ENCODE data around the gene ALDH1L1.
A peak's percentile ranks its signal among the peaks of the same experiment; 100 is the strongest.

ALDH1L1 gene

GRCh38 chr3:126128504-126129397 lies 51.6 kb downstream of the ALDH1L1 start:
- intact Hi-C loops (cut with DNase I): no loop called here
- DNase-seq: peak in 22 of 42 donors; percentile 0 to 25 (median 5)

GRCh38 chr3:126127904-126128303 lies 52.5 kb downstream of the ALDH1L1 start:
- intact Hi-C loops (cut with DNase I): no loop called here
- DNase-seq: peak in 22 of 42 donors; percentile 1 to 24 (median 6)

- DNase-seq: peak in 22 of 42 donors; percentile 1 to 31 (median 7)
Measured at GRCh38 chr3:126127452-126127851, 52.9 kb downstream of the ALDH1L1 start.

GRCh38 chr3:126126811-126127431 lies 53.5 kb downstream of the ALDH1L1 start:
- intact Hi-C loops (cut with DNase I): no loop called here
- DNase-seq: peak in 23 of 42 donors; percentile 0 to 35 (median 5)

More at GRCh38 chr3:126127452-126127851, 52.9 kb downstream of the ALDH1L1 start:
- intact Hi-C loops (cut with DNase I): no loop called here

- intact Hi-C loops (cut with DNase I): no loop called here
- peak in 20 of 42 donors; percentile 0 to 28 (median 6) for DNase-seq
Measured at GRCh38 chr3:126126286-126126685, 54.1 kb downstream of the ALDH1L1 start.

GRCh38 chr3:126125781-126126251 lies 54.6 kb downstream of the ALDH1L1 start:
- DNase-seq: peak in 18 of 42 donors; percentile 0 to 13 (median 4)
- intact Hi-C loops (cut with DNase I): no loop called here

GRCh38 chr3:126125341-126125740 lies 55.0 kb downstream of the ALDH1L1 start:
- DNase-seq: peak in 18 of 42 donors; percentile 1 to 36 (median 6)
- intact Hi-C loops (cut with DNase I): no loop called here

- intact Hi-C loops (cut with DNase I): no loop called here
- peak in 20 of 42 donors; percentile 0 to 26 (median 6) for DNase-seq
Measured at GRCh38 chr3:126124896-126125295, 55.5 kb downstream of the ALDH1L1 start.

GRCh38 chr3:126124148-126124868 lies 56.1 kb downstream of the ALDH1L1 start:
- intact Hi-C loops (cut with DNase I): no loop called here

GRCh38 chr3:126121632-126122031 lies 58.8 kb downstream of the ALDH1L1 start:
- intact Hi-C loops (cut with DNase I): no loop called here
- DNase-seq: peak in 13 of 42 donors; percentile 1 to 25 (median 3)

More at GRCh38 chr3:126124148-126124868, 56.1 kb downstream of the ALDH1L1 start:
- DNase-seq: peak in 25 of 42 donors; percentile 1 to 37 (median 8)

- peak in 15 of 42 donors; percentile 1 to 36 (median 5) for DNase-seq
- intact Hi-C loops (cut with DNase I): no loop called here
Measured at GRCh38 chr3:126121074-126121473, 59.3 kb downstream of the ALDH1L1 start.

- peak in 4 of 42 donors; percentile 3 to 16 (median 4) for DNase-seq
- intact Hi-C loops (cut with DNase I): no loop called here
Measured at GRCh38 chr3:126119976-126120375, 60.4 kb downstream of the ALDH1L1 start.

GRCh38 chr3:126119008-126119675 lies 61.2 kb downstream of the ALDH1L1 start:
- intact Hi-C loops (cut with DNase I): no loop called here
- DNase-seq: peak in 12 of 42 donors; percentile 0 to 25 (median 4)

- DNase-seq: peak in 22 of 42 donors; percentile 1 to 36 (median 5)
- intact Hi-C loops (cut with DNase I): no loop called here
Measured at GRCh38 chr3:126118591-126118990, 61.8 kb downstream of the ALDH1L1 start.

GRCh38 chr3:126117786-126118185 lies 62.6 kb downstream of the ALDH1L1 start:
- peak in 17 of 42 donors; percentile 0 to 33 (median 4) for DNase-seq
- intact Hi-C loops (cut with DNase I): no loop called here

GRCh38 chr3:126117212-126117611 lies 63.2 kb downstream of the ALDH1L1 start:
- intact Hi-C loops (cut with DNase I): no loop called here
- DNase-seq: peak in 13 of 42 donors; percentile 1 to 30 (median 7)

GRCh38 chr3:126116526-126116925 lies 63.9 kb downstream of the ALDH1L1 start:
- intact Hi-C loops (cut with DNase I): no loop called here
- DNase-seq: peak in 14 of 42 donors; percentile 2 to 31 (median 6)

Measured in head of caudate nucleus (tissue), 42 donors.